COR-L47 (cell line): ENCODE data around the gene MYO5B.
"Not testable (repeated sequence)": the region's sequence is repeated elsewhere in the genome, so short reads cannot be mapped to it uniquely, and the experiment has no call there.

Experiments used
- DNase-seq: peaks from one replicate; lab custom pipeline; 2025; lab: John Stamatoyannopoulos, UW

MYO5B gene

DNA sequence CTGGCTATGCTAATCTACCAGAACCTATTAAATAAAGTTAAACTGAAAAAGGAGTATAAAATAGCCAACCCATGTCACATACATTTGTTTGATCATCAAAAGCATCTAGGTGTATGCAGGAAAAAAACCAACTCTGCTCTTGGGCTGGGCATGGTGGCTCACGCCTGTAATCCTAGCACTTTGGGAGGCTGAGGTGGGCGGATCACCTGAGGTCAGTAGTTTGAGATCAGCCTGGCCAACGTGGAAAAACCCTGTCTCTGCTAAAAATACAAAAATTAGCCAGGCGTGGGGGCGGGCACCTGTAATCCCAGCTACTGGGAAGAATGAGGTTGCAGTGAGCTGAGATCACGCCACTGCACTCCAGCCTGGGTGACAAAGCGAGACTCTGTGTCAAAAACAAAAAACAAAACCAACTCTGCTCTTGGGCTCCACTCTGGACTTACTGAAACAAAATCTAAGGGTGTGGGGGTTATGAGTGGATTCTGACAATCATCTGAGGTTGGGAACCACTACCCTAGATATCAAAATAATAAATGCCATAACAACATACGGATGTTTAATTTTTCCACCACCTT, 405.3 kb downstream of the MYO5B start:
- DNase-seq, result not testable (repeated sequence)

GRCh38 chr18:49788327-49788898, 406.5 kb downstream of the MYO5B start:
- no peak for DNase-seq

DNA sequence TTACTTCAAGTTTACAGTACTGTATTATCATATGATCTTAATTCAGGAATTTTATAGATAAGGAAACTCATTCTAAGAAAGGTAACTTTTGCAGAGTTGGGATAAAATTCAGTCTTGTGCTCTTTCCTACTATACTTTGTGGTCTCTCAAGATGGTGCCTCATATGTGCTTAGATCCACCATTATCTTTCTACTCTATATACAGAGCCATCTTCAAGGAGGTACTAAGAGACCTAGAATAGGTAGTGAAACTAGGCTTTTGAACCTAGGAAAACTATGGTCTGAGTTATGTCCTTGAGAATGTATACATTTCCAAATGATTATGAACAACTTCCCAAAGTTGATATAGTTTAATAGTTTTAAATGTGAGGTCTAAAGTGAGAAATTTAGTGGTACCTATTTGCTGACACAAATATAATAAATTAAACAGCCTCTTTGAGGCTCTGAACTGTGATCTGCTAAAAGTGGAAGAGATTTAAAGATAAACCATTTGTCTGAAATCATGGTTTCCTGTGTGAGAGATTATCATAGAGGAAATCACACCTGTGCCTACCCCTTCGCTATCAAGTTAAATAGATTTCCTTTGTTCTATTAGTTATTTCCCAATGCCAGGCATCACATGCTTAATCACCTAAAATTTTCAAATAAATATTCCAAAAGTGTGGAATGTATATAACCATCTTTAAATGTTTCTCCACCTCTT, 408.8 kb downstream of the MYO5B start:
- no peak for DNase-seq

DNA sequence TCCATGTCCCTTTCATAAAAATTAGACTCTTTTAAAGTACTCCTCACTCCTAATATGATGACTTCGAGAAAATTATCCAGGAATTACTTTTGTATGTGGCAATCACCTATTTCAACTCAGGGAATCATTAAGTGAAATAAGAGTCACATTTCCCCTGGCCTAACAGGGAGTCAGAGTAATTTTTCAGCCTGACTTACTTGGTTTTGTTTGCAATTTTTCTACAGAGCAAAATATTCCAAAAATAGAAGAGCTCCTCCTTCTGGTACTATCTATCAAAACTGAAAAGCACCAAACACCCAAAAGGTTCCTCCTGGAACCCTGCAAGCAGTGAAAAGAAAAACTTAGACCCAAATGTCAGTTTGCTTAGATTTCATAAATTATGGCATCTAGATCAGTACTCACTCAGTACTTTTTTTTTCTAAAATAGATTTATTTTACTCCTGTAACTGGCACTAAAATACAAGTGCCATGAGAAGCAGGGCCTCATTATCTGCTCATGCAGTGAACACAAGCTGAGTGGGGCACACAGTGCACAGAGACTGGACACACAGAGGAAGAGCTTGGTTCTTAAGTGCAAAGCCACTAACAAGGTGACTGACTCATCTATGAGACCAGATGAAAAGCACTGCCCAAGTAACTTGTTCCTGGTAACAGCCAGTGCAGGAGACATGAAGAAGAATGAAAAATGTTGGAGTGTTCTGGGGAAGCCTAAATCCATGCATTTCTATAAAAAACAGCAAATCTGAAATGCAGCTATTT, 410.3 kb downstream of the MYO5B start:
- no peak for DNase-seq

DNA sequence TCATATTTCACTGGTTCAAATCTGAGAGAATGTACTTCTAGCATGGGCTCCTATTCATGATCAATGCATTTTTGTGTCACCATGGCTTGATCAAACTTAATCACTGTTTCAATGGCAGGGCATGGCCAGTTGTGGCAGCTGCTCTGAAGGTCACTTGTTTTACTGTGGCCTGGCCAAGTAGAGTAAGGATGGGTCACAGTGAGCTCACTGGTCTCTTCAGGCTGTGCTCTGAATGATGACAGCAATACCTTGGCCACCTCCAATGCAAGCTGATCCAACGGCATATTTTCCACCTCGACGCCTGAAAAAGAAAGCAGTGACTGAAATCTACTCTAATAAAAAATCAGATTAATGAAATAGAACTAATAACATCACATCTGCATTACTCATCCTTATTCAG, 411.3 kb downstream of the MYO5B start:
- DNase-seq, result not testable (repeated sequence)

- DNase-seq, result no peak
Observed at GRCh38 chr18:49778826-49779465, 416.0 kb downstream of the MYO5B start.
